GM19035 (cell line): ENCODE data around the gene IMP4.
"Not testable (repeated sequence)": the region's sequence is repeated elsewhere in the genome, so short reads cannot be mapped to it uniquely, and the experiment has no call there.

Experiments
- ATAC-seq: cut with Tn5 transposase; IDR thresholded peaks from one replicate; pipeline ENCODE4 v1.9.1; 2021; ENCODE audit not compliant: unreplicated experiment

The IMP4 gene

GRCh38 chr2:130342533-130343275 is at the start of gene IMP4:
TSS of gene IMP4 (plus strand) at chr2:130342897. CDS start at chr2:130342933, 36 bp downstream.
- peak; percentile 86 for ATAC-seq

- no peak for ATAC-seq
These were observed 42.3 kb upstream of the IMP4 start for GRCh38 chr2:130300258-130300969.

- ATAC-seq = no peak
These were observed 41.7 kb upstream of the IMP4 start for GRCh38 chr2:130300970-130301348.

GRCh38 chr2:130302164-130302886 is 40.4 kb upstream of the IMP4 start:
- ATAC-seq = peak; percentile 40

GRCh38 chr2:130303169-130303568 is 39.5 kb upstream of the IMP4 start:
- ATAC-seq = peak; percentile 78

GRCh38 chr2:130304726-130305125 is 38.0 kb upstream of the IMP4 start:
- no peak for ATAC-seq

- ATAC-seq = no peak
These were observed 34.8 kb upstream of the IMP4 start for GRCh38 chr2:130307850-130308249.

- ATAC-seq = no peak
These were observed 31.8 kb upstream of the IMP4 start for GRCh38 chr2:130310881-130311280.

GRCh38 chr2:130313812-130314334 is 28.8 kb upstream of the IMP4 start:
- ATAC-seq = no peak

- no peak for ATAC-seq
These were observed 28.3 kb upstream of the IMP4 start for GRCh38 chr2:130314377-130314776.

GRCh38 chr2:130316596-130316995 is 26.1 kb upstream of the IMP4 start:
- ATAC-seq = no peak

GRCh38 chr2:130318906-130319305 is 23.8 kb upstream of the IMP4 start:
- ATAC-seq = no peak

- ATAC-seq = no peak
These were observed 23.2 kb upstream of the IMP4 start for GRCh38 chr2:130319536-130319935.

GRCh38 chr2:130327703-130328527 is 14.8 kb upstream of the IMP4 start:
- ATAC-seq = no peak

GRCh38 chr2:130328710-130329109 is 14.0 kb upstream of the IMP4 start:
- ATAC-seq = no peak

GRCh38 chr2:130332271-130333073 is 10.2 kb upstream of the IMP4 start:
- peak; percentile 78 for ATAC-seq

GRCh38 chr2:130333253-130333652 is 9.4 kb upstream of the IMP4 start:
- ATAC-seq = not testable (repeated sequence)

GRCh38 chr2:130334026-130334425 is 8.7 kb upstream of the IMP4 start:
- ATAC-seq = no peak

- no peak for ATAC-seq
These were observed 7.5 kb upstream of the IMP4 start for GRCh38 chr2:130335226-130335625.
